Measurements from ENCODE around the gene TIMM44.

The TIMM44 gene

DNA sequence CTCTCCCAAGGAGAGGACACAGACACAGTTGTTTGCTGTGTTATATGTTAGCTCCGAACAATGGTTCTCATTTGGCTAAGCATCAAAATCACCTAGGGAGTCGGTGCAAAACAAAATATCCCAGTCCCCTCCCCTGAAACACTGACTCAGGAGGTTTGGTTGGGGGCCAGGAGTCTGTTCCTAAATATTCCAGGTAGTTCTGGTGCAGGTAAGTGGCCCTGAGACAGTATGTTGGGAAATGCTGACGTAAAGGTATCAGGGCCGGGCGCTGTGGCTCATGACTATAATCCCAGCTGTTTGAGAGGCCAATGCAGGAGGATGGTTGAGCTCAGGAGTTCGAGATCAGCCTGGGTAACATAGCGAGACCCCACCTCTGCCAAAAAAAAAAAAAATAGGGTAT lies 42.1 kb downstream of the TIMM44 start:
- CTCF ChIA-PET: interaction anchor here (1.8 to 7.7 kb wide), 4 partner anchors 9 to 333 kb away, joined by 5 to 60 read pairs (median 9); no protein-coding TSS in a partner anchor
- no peak for DNase-seq (ENCODE audit: extremely low spot score)
- TF ChIP-seq, protein P1, sequence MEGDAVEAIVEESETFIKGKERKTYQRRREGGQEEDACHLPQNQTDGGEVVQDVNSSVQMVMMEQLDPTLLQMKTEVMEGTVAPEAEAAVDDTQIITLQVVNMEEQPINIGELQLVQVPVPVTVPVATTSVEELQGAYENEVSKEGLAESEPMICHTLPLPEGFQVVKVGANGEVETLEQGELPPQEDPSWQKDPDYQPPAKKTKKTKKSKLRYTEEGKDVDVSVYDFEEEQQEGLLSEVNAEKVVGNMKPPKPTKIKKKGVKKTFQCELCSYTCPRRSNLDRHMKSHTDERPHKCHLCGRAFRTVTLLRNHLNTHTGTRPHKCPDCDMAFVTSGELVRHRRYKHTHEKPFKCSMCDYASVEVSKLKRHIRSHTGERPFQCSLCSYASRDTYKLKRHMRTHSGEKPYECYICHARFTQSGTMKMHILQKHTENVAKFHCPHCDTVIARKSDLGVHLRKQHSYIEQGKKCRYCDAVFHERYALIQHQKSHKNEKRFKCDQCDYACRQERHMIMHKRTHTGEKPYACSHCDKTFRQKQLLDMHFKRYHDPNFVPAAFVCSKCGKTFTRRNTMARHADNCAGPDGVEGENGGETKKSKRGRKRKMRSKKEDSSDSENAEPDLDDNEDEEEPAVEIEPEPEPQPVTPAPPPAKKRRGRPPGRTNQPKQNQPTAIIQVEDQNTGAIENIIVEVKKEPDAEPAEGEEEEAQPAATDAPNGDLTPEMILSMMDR (IDR thresholded peaks at IDR 0.05; ENCODE audit: control extremely low read depth, extremely low read depth, low read depth, missing control alignments): no peak
- POLR2A ChIA-PET: interaction anchor here (0.7 kb wide), 1 partner anchor 29 kb away, joined by 3 read pairs; no protein-coding TSS in a partner anchor

DNA sequence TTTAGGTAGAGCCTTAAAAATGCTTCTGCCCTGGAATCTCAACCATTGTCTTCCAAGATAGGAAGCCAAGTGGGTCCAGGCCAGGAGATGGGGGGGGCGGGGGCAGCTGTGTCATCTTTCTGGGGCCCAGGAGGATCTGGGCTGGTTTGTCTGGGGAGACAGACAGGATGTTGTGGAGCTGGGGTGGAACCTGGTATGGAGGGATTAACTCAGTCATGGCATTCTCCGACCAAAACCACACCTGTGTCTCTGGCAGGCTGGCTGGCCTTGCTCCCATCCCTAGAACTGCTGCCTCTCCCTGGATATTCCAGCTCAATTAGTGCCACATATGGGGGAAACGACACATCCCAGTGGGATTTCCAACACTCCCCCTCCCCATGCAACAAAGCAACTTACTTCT lies 42.5 kb downstream of the TIMM44 start:
- DNase-seq (ENCODE audit: extremely low spot score): no peak
- POLR2A ChIA-PET: no interaction called here
- TF ChIP-seq, protein P1 (IDR thresholded peaks at IDR 0.05; ENCODE audit: control extremely low read depth, extremely low read depth, low read depth, missing control alignments): no peak
- CTCF ChIA-PET: interaction anchor here (1.1 to 7.7 kb wide), 5 partner anchors 9 to 333 kb away, joined by 3 to 60 read pairs (median 7); no protein-coding TSS in a partner anchor

DNA sequence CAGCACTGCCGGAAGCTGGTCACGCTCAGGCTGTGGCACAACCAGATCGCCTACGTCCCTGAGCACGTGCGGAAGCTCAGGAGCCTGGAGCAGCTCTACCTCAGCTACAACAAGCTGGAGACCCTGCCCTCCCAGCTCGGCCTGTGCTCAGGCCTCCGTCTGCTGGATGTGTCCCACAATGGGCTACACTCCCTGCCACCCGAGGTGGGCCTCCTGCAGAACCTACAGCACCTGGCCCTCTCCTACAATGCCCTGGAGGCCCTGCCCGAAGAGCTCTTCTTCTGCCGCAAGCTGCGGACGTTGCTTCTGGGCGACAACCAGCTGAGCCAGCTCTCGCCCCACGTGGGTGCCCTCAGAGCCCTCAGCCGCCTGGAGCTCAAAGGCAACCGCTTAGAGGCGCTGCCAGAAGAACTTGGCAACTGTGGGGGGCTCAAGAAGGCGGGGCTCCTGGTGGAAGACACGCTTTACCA lies 43.0 kb downstream of the TIMM44 start:
- TF ChIP-seq, protein P1 (IDR thresholded peaks at IDR 0.05; ENCODE audit: control extremely low read depth, extremely low read depth, low read depth, missing control alignments): no peak
- CTCF ChIA-PET: interaction anchor here (1.0 to 7.7 kb wide), 7 partner anchors 8 to 332 kb away, joined by 3 to 60 read pairs (median 5); no protein-coding TSS in a partner anchor
- POLR2A ChIA-PET: no interaction called here
- DNase-seq (ENCODE audit: extremely low spot score): no peak

DNA sequence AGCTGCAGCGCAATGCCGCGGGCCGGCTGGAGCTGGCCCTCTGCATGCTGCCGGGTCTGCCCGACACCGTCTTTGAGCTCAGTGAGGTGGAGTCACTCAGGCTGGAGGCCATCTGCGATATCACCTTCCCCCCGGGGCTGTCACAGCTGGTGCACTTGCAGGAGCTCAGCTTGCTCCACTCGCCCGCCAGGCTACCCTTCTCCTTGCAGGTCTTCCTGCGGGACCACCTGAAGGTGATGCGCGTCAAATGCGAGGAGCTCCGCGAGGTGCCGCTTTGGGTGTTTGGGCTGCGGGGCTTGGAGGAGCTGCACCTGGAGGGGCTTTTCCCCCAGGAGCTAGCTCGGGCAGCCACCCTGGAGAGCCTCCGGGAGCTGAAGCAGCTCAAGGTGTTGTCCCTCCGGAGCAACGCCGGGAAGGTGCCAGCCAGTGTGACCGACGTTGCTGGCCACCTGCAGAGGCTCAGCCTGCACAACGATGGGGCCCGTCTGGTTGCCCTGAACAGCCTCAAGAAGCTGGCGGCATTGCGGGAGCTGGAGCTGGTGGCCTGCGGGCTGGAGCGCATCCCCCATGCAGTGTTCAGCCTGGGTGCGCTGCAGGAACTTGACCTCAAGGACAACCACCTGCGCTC lies 43.6 kb downstream of the TIMM44 start:
- ChIA-PET POLR2A (no interaction called here), CTCF (interaction anchor here (1.0 to 7.7 kb wide), 7 partner anchors 11 to 332 kb away, joined by 3 to 60 read pairs (median 5); partner anchors contain the start of gene LRRC8E)
- no peak for DNase-seq (ENCODE audit: extremely low spot score)
- TF ChIP-seq, protein P1 (IDR thresholded peaks at IDR 0.05; ENCODE audit: control extremely low read depth, extremely low read depth, low read depth, missing control alignments): no peak

DNA sequence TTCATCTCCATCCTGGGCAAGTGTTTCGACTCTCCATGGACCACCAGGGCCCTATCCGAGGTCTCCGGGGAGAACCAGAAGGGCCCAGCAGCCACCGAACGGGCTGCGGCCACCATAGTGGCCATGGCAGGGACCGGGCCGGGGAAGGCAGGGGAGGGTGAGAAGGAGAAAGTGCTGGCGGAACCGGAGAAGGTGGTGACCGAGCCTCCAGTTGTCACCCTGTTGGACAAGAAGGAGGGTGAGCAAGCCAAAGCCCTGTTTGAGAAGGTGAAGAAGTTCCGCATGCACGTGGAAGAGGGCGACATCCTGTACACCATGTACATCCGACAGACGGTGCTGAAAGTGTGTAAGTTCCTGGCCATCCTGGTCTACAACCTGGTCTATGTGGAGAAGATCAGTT lies 44.5 kb downstream of the TIMM44 start:
- TF ChIP-seq, protein P1 (IDR thresholded peaks at IDR 0.05; ENCODE audit: control extremely low read depth, extremely low read depth, low read depth, missing control alignments): no peak
- CTCF ChIA-PET: interaction anchor here (1.1 to 7.7 kb wide), 4 partner anchors 10 to 48 kb away, joined by 3 to 60 read pairs (median 4); partner anchors contain the start of gene LRRC8E
- no peak for DNase-seq (ENCODE audit: extremely low spot score)
- POLR2A ChIA-PET: no interaction called here

DNA sequence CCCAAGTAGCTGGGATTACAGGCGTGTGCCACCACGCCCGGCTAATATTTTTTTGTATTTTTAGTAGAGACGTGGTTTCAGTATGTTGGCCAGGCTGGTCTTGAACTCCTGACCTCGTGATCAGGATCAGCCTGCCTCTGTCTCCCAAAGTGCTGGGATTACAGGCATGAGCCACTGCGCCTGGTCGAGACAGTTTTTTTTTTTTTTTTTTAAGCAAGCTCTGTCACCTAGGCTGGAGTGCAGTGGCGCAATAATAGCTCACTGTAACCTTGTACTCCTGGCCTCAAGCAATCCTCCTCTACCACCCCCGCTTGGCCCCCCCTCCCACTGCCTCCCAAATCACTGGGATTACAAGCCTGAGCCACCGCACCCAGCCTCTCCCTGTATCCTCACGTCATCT lies 46.2 kb downstream of the TIMM44 start:
- DNase-seq (ENCODE audit: extremely low spot score): no peak
- ChIA-PET CTCF (interaction anchor here (1.1 to 7.7 kb wide), 3 partner anchors 11 to 329 kb away, joined by 3 to 60 read pairs (median 4); no protein-coding TSS in a partner anchor), POLR2A (interaction anchor here (0.5 kb wide), 1 partner anchor 226 kb away, joined by 3 read pairs; no protein-coding TSS in a partner anchor)
- TF ChIP-seq, protein P1 (IDR thresholded peaks at IDR 0.05; ENCODE audit: control extremely low read depth, extremely low read depth, low read depth, missing control alignments): no peak
